Vein endothelial cell (primary cell): ENCODE results near the gene INPP5A. TPM values are rescaled to one million over a fixed set of nuclear protein-coding genes. Genes with fewer than 3 reads are reported as not detected.

ENCODE experiments used
- total RNA-seq: library from RNA; depleted of rRNA; stranded (reverse); fragments of >200 nt; gene quantifications from 2 replicates; pipeline ENCODE4 v1.2.3, GENCODE V29; 2012

The INPP5A gene
- total RNA-seq, result 39.8 and 41.7 TPM in 2 replicates

GRCh38 chr10:132537684-132538001 is at the start of gene INPP5A:
Gene INPP5A, plus strand, starts transcription at chr10:132537787. Its CDS starts 310 bp downstream, at chr10:132538097.

DNA sequence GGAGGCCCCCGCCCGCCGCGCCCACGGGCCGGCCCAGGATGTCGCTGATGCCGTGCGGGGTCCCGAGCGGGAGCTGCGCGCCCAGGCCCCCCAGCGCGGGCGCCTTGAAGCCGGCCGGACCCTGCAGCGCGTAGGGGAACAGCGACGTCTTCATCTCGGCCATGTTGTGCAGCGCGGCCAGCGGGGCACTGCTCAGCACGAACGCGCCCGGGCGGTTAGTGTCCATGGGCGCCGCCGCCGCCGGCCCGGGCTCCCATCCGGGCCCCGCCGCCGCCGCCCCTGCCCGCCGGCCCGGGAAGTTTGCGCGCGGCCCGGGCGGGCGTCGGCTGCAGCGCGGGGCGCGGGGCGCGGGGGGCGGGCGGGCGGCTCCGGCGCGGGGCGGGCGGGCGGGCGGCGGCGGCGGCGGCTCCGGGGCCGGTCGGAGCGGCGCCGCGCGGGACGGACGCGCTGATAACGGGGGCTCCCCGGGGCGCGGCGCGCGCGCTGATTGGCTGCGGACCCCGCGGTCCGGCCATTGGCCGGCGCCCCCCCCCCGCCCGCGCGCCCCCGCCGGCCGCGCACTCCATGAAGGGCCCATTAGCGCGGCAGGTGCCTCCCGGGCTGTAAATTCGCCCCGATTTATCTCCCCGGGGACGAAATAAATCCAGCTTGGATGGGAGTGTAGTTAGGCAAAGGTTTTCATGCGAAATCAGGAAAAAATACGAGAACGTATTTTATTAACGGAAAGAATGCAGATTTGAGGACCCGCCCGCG is 248.3 kb downstream of the INPP5A start, which contains the start of gene NKX6-2:
Gene NKX6-2, minus strand, starts transcription at position 425 of the 753 bp plus-strand sequence. Its CDS starts 199 bp downstream, at position 226.

Other genes starting within 250 kb of the INPP5A start
- 6.5 and 6.9 TPM in 2 replicates for gene STK32C, start 229.8 kb upstream of the INPP5A start, total RNA-seq
- 7.4 and 11.1 TPM in 2 replicates for gene LRRC27, start 205.6 kb upstream of the INPP5A start, total RNA-seq
- gene PWWP2B, start 140.6 kb upstream of the INPP5A start, total RNA-seq, result 15.8 and 19.6 TPM in 2 replicates
- gene NKX6-2, start 248.4 kb downstream of the INPP5A start, total RNA-seq, result not detected in 2 replicates